DMS 273 (cell line): Measurements from ENCODE around the gene PPP1R12B.
"Not testable (repeated sequence)": the region's sequence is repeated elsewhere in the genome, so short reads cannot be mapped to it uniquely, and the experiment has no call there.

ENCODE experiments used
- DNase-seq: peaks from one replicate; lab custom pipeline; 2025; ENCODE audit not compliant: unreplicated experiment; lab: John Stamatoyannopoulos, UW

Gene PPP1R12B

DNA sequence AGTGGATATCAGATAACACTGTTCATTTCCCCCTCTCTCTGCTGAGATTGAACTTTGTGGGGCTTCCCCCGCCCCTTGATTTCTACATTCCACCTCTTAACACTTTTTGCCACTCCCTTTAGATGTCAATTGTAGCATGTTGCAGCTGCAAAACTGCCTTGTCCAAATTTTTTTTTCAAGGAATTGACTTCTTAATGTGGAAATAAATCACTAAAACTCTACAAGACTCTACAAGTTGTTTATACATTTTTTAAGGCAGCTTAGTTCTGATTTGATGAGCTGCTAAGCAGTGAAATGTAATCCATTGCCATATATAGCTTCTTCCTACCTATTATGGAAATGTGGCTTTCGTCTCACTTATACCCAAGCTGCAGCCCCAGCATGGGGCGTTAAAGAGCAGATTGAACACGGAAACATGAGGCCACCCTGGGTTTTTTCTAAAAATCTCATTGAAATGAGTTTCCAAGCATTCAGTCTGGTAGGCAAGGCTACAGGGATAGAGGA, 229.6 kb downstream of the PPP1R12B start:
- DNase-seq = peak; percentile 93

DNA sequence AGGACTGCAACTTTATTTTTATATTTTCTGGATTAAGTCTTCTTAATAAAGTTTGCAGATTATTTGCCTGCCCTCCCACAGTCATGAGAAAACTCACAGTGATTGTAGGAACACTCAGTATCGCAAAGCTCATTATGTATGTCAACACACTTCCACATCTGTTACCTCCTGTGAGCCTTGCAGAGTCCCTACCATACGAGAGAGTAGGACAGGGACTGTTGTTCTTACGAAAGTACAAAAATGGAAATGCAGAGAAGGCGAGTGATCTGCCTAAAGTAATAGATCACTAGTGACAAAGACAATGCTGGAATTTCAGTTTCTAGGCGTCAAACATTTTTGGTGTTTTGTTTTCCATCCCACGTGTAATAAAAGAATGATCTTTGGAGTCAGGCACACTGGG, 230.1 kb downstream of the PPP1R12B start:
- DNase-seq = peak; percentile 87

DNA sequence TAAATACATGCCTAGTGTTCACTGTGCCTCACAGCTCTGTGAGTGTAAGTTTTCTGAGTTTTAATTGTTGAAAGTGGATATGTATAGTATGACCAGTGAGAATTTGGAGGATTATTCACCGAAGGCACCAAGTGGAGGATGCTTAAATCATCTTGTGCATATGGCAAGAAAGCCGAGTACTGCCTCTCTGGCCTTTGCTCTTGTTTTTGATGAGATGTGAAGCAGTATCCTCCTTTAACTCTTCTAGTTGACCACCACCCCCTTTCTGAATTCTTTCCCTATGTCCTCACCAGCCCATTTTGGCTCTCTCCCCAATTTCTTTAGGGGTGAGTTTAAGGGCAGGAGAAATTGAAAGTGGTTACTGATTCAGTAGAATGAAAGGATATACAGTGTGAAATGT, 231.3 kb downstream of the PPP1R12B start:
- DNase-seq = no peak

DNA sequence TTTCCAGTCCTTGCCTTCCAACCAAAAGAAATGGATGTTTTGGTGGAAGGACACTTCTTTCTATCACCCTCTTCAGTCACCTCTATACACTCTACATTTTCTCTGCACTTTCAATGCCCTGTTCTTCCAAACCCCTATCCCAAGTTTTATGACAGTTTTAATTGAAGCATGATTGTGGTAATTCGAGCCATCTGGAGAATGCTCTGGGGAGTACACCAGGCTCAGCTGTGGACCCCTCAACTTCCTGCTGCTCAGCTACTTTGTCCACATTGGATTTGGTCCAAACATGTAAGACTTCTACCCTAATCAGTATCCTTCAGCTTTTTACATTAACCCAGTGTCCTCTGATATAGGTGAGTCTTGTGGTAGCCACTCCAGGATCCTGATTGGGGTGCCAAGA, 232.1 kb downstream of the PPP1R12B start:
- DNase-seq = peak; percentile 46

- not testable (repeated sequence) for DNase-seq
Measured at GRCh38 chr1:202582350-202582749, 233.9 kb downstream of the PPP1R12B start.

GRCh38 chr1:202584707-202585589, 236.4 kb downstream of the PPP1R12B start:
- no peak for DNase-seq

- no peak for DNase-seq
Measured at GRCh38 chr1:202585590-202585933, 237.1 kb downstream of the PPP1R12B start.

- DNase-seq = peak; percentile 32
Measured at GRCh38 chr1:202586018-202586821, 237.7 kb downstream of the PPP1R12B start.

GRCh38 chr1:202586871-202587270, 238.4 kb downstream of the PPP1R12B start:
- DNase-seq = no peak

- no peak for DNase-seq
Measured at GRCh38 chr1:202587859-202588485, 239.5 kb downstream of the PPP1R12B start.

DNA sequence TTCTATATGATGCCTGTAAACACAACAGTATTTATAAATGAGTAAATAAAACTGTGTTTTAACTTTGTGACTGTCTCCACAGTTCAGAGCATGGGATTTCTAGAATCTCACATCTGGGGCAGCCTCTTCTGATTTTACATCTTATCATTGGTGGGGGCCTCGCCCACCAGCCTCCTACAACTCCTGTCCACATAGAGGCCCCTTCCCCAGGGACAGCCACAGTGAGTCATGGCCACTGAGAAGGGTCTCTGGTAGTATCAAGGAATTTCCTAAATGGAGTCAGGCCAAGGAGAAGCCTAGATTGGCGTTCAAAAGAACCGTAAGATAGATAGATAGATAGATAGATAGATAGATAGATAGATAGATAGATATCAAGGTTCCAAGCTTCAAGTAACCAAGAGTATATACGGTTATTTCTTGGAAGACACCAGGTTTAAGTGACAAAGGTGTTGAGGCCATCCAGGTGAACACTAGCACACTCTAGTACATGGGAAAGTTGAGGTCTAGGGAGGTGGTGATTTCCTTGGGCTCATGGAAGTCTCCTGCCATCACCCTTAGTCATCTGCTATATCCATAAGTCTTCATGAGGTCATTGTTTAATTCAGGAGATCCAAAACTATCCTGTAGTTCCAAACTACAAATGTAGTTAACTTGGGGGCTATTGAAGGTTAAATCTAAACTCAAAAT, 240.1 kb downstream of the PPP1R12B start:
- no peak for DNase-seq

DNA sequence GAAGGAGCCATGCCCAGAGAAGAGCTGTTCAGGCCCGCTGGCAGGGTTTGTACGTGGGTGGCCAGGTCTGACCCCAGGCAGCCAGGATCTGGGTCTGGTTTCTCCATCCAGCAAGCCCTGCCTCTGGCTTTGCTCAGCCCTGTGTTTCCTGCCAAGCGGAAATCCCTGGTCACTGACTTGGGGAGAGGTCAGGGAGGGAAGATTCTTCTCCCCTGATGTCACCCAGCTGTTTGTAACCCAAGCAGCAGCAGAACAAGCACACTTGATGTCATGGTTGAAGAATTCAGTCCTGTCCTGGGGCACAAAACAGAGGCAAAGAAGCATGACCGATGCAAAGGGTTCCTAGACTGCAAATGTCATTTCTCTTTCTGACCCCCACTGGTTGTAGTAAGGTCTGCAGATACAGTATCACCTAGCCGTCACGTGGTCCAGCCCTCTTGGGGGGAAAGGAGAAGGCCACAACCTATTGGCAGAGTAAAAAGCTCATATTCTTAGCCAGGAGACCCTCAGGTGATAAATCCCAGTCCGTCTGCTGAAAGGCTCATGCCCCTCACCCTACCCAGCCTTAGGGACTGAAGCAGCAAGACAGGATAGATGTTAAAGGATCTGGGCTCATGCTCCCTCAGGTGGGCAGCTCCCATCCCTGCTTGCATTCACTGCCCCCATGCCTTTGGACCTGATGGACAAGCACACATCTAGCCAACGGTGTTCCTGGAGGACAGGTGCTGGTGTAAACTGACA, 240.9 kb downstream of the PPP1R12B start:
- no peak for DNase-seq

- no peak for DNase-seq
Measured at GRCh38 chr1:202590126-202590525, 241.6 kb downstream of the PPP1R12B start.

GRCh38 chr1:202590975-202591411, 242.5 kb downstream of the PPP1R12B start:
- no peak for DNase-seq

GRCh38 chr1:202591515-202591914, 243.0 kb downstream of the PPP1R12B start:
- no peak for DNase-seq

DNA sequence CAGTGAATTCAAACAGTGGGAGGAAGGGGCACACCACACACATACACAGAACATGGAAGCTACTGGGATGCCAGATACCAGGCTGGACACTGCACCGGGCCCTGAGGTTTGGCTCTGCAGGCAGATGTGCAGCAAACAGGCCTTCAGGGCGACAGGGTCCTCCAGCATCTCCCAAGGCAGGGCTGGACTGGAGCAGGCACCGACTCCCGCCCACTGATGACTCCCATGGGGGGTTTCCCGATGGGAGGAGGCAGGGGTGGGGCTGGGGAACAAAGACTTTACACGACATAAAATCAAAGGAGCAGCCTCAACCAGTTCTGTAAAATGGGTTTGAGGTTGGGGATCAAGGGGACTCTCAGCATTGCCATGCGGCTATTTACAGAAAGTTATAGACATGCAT, 243.6 kb downstream of the PPP1R12B start:
- DNase-seq = no peak

DNA sequence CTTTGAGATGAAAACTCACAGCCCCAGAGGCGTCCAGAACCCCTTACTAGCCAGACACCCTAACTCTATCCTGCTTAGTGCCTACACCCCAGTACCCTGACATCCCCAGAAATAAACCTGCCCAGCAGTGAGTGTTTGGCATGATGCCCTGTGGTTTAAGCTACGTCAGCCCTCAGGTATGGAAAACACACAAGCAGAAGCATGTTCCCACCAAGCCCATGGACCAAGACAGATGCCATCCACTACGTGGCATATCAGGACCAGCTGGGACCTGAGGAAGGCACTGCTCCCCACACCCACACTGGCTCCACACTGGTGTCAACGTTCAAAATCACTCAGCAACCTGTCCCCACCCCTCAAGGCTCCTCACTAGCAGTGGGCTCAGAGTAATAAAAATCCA, 245.3 kb downstream of the PPP1R12B start:
- peak; percentile 60 for DNase-seq

GRCh38 chr1:202596638-202597037, 248.1 kb downstream of the PPP1R12B start:
- no peak for DNase-seq

- no peak for DNase-seq
Measured at GRCh38 chr1:202597090-202597761, 248.7 kb downstream of the PPP1R12B start.
